Measurements from ENCODE around the gene LKAAEAR1. TPM values are rescaled to one million over a fixed set of nuclear protein-coding genes. Genes with fewer than 3 reads are reported as not detected.

Gene LKAAEAR1
- total RNA-seq, 2 donors from 2014 or later: not detected

DNA sequence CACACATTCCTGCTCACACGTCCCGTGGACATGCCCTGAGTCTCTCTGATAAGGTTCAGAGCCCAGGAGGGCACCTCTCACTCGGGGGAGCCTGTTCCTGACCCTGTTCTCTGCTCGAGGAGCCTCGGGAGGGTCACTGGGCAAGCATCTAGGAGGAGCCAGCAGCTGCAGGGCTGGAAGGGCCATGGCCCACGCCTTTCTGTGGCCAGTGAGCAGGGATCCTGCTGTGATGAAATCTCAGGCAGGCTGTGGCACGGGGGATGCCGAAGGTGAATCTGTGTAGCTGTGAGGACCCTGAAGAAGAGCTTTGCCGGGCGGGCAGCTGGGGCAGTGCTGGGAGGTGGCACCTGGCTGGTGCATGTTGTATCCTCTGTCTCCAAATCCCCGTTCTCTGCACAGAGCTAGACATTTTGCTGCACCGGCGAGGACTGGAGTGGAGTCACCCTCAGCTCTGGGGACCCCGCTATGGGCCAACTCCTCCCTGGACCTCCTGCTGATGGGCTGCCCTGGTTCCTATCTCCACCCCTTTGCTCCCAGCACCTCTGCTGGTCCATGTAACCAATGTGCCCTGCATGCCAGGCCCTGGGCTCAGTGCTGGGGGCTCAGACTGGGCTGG is 30.3 kb upstream of the LKAAEAR1 start:
- peak; percentile 29 for DNase-seq
- Histone ChIP-seq H3K27me3 (ENCODE audit: control insufficient read depth, insufficient read depth, low read length, poor library complexity, severe bottlenecking) (no peaks in the 10 kb centered on the region), H3K9ac (ENCODE audit: extremely low read depth, low read length, poor library complexity, severe bottlenecking) (no peak overlapping the region), H3K4me3 (ENCODE audit: low read length) (no peak overlapping the region), H3K36me3 (ENCODE audit: control insufficient read depth, insufficient read depth, low read length) (no peaks in the 10 kb centered on the region), H3K4me1 (ENCODE audit: control insufficient read depth, insufficient read depth, low read length) (no peaks in the 10 kb centered on the region), H3K9me3 (ENCODE audit: control insufficient read depth, low read length) (no peaks in the 10 kb centered on the region), H3K27ac (ENCODE audit: low read depth, low read length) (no peak overlapping the region)
- Mint-ChIP-seq H3K27ac (no peak overlapping the region), H3K27me3 (ENCODE audit: insufficient read depth) (no peaks in the 10 kb centered on the region), H3K4me1 (no peaks in the 10 kb centered on the region), H3K9me3 (no peaks in the 10 kb centered on the region), H3K4me3 (no peak overlapping the region), H3K36me3 (ENCODE audit: low read depth) (no peaks in the 10 kb centered on the region)
- 91 to 97% methylated on average over 13 to 14 of the region's 14 CpGs for WGBS, 2 experiments (ENCODE audit: insufficient coverage in 1 of 2, insufficient read length in 1 of 2)
- TF ChIP-seq, protein P1, sequence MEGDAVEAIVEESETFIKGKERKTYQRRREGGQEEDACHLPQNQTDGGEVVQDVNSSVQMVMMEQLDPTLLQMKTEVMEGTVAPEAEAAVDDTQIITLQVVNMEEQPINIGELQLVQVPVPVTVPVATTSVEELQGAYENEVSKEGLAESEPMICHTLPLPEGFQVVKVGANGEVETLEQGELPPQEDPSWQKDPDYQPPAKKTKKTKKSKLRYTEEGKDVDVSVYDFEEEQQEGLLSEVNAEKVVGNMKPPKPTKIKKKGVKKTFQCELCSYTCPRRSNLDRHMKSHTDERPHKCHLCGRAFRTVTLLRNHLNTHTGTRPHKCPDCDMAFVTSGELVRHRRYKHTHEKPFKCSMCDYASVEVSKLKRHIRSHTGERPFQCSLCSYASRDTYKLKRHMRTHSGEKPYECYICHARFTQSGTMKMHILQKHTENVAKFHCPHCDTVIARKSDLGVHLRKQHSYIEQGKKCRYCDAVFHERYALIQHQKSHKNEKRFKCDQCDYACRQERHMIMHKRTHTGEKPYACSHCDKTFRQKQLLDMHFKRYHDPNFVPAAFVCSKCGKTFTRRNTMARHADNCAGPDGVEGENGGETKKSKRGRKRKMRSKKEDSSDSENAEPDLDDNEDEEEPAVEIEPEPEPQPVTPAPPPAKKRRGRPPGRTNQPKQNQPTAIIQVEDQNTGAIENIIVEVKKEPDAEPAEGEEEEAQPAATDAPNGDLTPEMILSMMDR (conservative IDR thresholded peaks at IDR 0.05): no peak

DNA sequence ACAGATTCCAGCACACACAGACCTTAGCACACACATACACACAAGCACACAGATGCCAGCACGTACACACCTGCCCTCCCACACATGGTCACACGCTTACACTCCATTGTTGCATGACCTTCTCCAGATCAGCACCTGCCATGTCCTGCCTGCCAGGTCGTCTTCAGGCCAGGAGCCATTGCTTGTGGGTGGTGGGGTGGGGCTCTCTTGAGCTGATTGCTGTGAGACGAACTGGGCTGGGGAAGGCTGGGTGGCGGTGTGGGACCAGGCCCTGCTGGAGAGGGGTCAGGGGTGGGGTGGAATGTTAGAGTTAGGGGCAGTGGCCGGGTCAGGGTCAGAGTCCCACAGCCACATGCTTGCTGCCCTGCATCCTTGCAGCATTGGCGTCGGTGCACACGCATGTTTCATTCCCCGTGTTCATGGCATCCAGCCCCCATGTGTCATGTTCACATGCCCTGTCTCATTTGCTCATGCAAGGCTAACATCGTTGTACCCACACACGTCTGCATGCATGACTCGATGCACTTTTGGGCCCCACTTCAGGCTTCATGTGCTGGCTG is 29.7 kb upstream of the LKAAEAR1 start:
- no peaks in the 10 kb centered on the region for H3K4me1 ChIP-seq (ENCODE audit: control insufficient read depth, insufficient read depth, low read length)
- DNase-seq: peak; percentile 36

DNA sequence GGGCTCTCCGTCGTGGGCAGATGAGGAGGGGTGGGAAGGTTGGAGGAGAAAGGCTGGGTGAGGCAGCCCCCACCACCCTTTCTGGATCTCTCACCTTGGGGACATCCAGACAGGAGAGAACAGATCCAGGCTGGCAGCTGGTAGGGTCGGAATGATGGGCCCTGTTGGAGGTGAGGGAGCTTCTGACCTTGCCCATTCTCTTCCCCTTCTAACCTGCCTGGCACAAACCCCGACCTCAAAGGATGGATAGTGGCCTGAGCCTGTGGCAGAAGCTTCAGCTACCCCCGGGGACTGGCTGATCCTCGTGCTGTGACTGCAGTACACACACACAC is 29.2 kb upstream of the LKAAEAR1 start:
- 86 to 95% methylated on average over 3 to 6 of the region's 6 CpGs for WGBS, 2 experiments (ENCODE audit: insufficient coverage in 1 of 2, insufficient read length in 1 of 2)
- no peaks in the 10 kb centered on the region for H3K4me1 ChIP-seq (ENCODE audit: control insufficient read depth, insufficient read depth, low read length)
- no peaks in the 10 kb centered on the region for H3K9me3 ChIP-seq (ENCODE audit: control insufficient read depth, low read length)
- no peak for DNase-seq
- no peak overlapping the region for H3K4me3 ChIP-seq (ENCODE audit: low read length)
- H3K36me3 ChIP-seq (ENCODE audit: control insufficient read depth, insufficient read depth, low read length): no peaks in the 10 kb centered on the region
- Mint-ChIP-seq H3K27ac (no peak overlapping the region), H3K9me3 (no peaks in the 10 kb centered on the region), H3K36me3 (ENCODE audit: low read depth) (no peaks in the 10 kb centered on the region), H3K27me3 (ENCODE audit: insufficient read depth) (no peaks in the 10 kb centered on the region), H3K4me1 (no peaks in the 10 kb centered on the region), H3K4me3 (no peak overlapping the region)
- TF ChIP-seq, protein P1 (conservative IDR thresholded peaks at IDR 0.05): no peak
- H3K9ac ChIP-seq (ENCODE audit: extremely low read depth, low read length, poor library complexity, severe bottlenecking): no peak overlapping the region
- no peak overlapping the region for H3K27ac ChIP-seq (ENCODE audit: low read depth, low read length)
- H3K27me3 ChIP-seq (ENCODE audit: control insufficient read depth, insufficient read depth, low read length, poor library complexity, severe bottlenecking): no peaks in the 10 kb centered on the region

More for the DNA sequence above, 29.7 kb upstream of the LKAAEAR1 start:
- H3K27ac Mint-ChIP-seq: no peak overlapping the region
- Histone ChIP-seq H3K9ac (ENCODE audit: extremely low read depth, low read length, poor library complexity, severe bottlenecking) (no peak overlapping the region), H3K9me3 (ENCODE audit: control insufficient read depth, low read length) (no peaks in the 10 kb centered on the region), H3K4me3 (ENCODE audit: low read length) (no peak overlapping the region), H3K27me3 (ENCODE audit: control insufficient read depth, insufficient read depth, low read length, poor library complexity, severe bottlenecking) (no peaks in the 10 kb centered on the region), H3K36me3 (ENCODE audit: control insufficient read depth, insufficient read depth, low read length) (no peaks in the 10 kb centered on the region), H3K27ac (ENCODE audit: low read depth, low read length) (no peak overlapping the region)
- no peaks in the 10 kb centered on the region for H3K36me3 Mint-ChIP-seq (ENCODE audit: low read depth)
- TF ChIP-seq, protein P1 (conservative IDR thresholded peaks at IDR 0.05): no peak
- H3K27me3 Mint-ChIP-seq (ENCODE audit: insufficient read depth): no peaks in the 10 kb centered on the region
- H3K9me3 Mint-ChIP-seq: no peaks in the 10 kb centered on the region
- H3K4me1 Mint-ChIP-seq: no peaks in the 10 kb centered on the region
- WGBS, 2 experiments (ENCODE audit: insufficient coverage in 1 of 2, insufficient read length in 1 of 2): 93% methylated on average over 8 to 13 of the region's 13 CpGs
- H3K4me3 Mint-ChIP-seq: no peak overlapping the region
